SU-DHL-6 (cell line): ENCODE measurements around the gene NPNT.
"Not testable (repeated sequence)": the region's sequence is repeated elsewhere in the genome, so short reads cannot be mapped to it uniquely, and the experiment has no call there.

ENCODE experiments used
- H2AFZ ChIP-seq: fragments of 200-600 bp; sonication (generic); 2 replicates; pipeline ENCODE4 v1.6.1; 2014; ENCODE audit warnings: low read depth, mild to moderate bottlenecking, moderate library complexity, mixed read lengths, antibody characterized with exemption, low read length; ENCODE audit not compliant: severe bottlenecking
- H3F3A ChIP-seq: fragments of 200-600 bp; shearing (Covaris generic); 2 replicates; pipeline ENCODE4 v1.6.0; 2016; ENCODE audit warnings: antibody characterized with exemption, mild to moderate bottlenecking; ENCODE audit not compliant: insufficient read depth
- H3K27ac ChIP-seq: fragments of 200-600 bp; sonication (generic); 2 replicates; pipeline ENCODE4 v1.5.1; 2016; ENCODE audit warnings: low read depth, mild to moderate bottlenecking, low read length, moderate library complexity, mixed read lengths
- H3K27me3 ChIP-seq: fragments of 200-600 bp; sonication (generic), shearing (Covaris generic); 2 replicates; pipeline ENCODE4 v1.6.0; 2014; ENCODE audit warnings: mild to moderate bottlenecking, low read length
- H3K36me3 ChIP-seq: fragments of 200-600 bp; sonication (generic); 2 replicates; pipeline ENCODE4 v1.6.1; 2014; ENCODE audit warnings: mild to moderate bottlenecking, low read length, mixed read lengths
- H3K4me2 ChIP-seq: fragments of 300-600, 200-600 bp; shearing (Covaris generic), sonication (generic); 2 replicates; pipeline ENCODE4 v1.6.0; 2014; ENCODE audit warnings: low read length, low read depth, mild to moderate bottlenecking; ENCODE audit not compliant: poor library complexity, severe bottlenecking
- H3K4me3 ChIP-seq: fragments of 200-600 bp; sonication (generic); 2 replicates; pipeline ENCODE4 v1.5.1; 2014; ENCODE audit warnings: antibody characterized with exemption, low read length, mild to moderate bottlenecking, mixed read lengths; ENCODE audit not compliant: insufficient read depth, poor library complexity, severe bottlenecking
- H3K79me2 ChIP-seq: fragments of 200-600 bp; sonication (generic); 2 replicates; pipeline ENCODE4 v1.6.1; 2014; ENCODE audit warnings: mild to moderate bottlenecking, low read length, moderate library complexity; ENCODE audit not compliant: insufficient read depth
- H3K9ac ChIP-seq: fragments of 200-600 bp; sonication (generic); 2 replicates; pipeline ENCODE4 v1.7.0; 2014; ENCODE audit warnings: mild to moderate bottlenecking, low read length
- H3K9me2 ChIP-seq: fragments of 200-600 bp; sonication (generic); replicated peaks from 2 replicates; pipeline ENCODE4 v1.6.1; 2014; ENCODE audit warnings: low read length; ENCODE audit not compliant: insufficient read depth
- H3K9me3 ChIP-seq: fragments of 200-600 bp; sonication (generic); 2 replicates; pipeline ENCODE4 v1.6.1; 2014; ENCODE audit warnings: low read length, mixed read lengths; ENCODE audit not compliant: insufficient read depth
- H4K20me1 ChIP-seq: fragments of 200-600 bp; sonication (generic); 2 replicates; pipeline ENCODE4 v1.6.1; 2014; ENCODE audit warnings: low read depth, mild to moderate bottlenecking, antibody characterized with exemption, low read length, moderate library complexity, mixed read lengths
- CTCF ChIP-seq: fragments of 200-600 bp; sonication (generic); IDR thresholded peaks from one replicate; pipeline ENCODE4 v1.5.1; 2017; ENCODE audit warnings: antibody characterized with exemption, mild to moderate bottlenecking, low read length, moderate library complexity; ENCODE audit not compliant: insufficient read depth, poor library complexity, severe bottlenecking
- EZH2phosphoT487 ChIP-seq: fragments of 200-600 bp; sonication (generic), shearing (Covaris generic); conservative IDR thresholded peaks from 2 replicates; pipeline ENCODE4 v1.6.1; 2018; ENCODE audit warnings: mild to moderate bottlenecking, antibody characterized with exemption, low read length, moderate library complexity, mixed read lengths

NPNT gene

GRCh38 chr4:105894660-105895582 is at the start of gene NPNT:
Gene NPNT (plus strand): TSS chr4:105895471. CDS start chr4:105895653, 182 bp downstream.
- TF ChIP-seq EZH2phosphoT487 (no peak), CTCF (no peak)
- Histone ChIP-seq H3K27ac (no peak within 1 kb of the TSS), H4K20me1 (no peaks in the 10 kb centered on the region), H3K4me2 (no peak within 1 kb of the TSS), H3K9me2 (no peaks in the 10 kb centered on the region), H3K4me3 (no peak within 1 kb of the TSS), H3F3A (no peaks in the 10 kb centered on the region), H3K36me3 (no peaks in the 10 kb centered on the region), H3K79me2 (no peaks in the 10 kb centered on the region), H3K27me3 (no peaks in the 10 kb centered on the region), H2AFZ (no peak within 1 kb of the TSS), H3K9me3 (no peaks in the 10 kb centered on the region), H3K9ac (no peak within 1 kb of the TSS)

GRCh38 chr4:105845559-105845958 is 49.7 kb upstream of the NPNT start:
- Histone ChIP-seq H3F3A (no peaks in the 10 kb centered on the region), H3K27me3 (no peaks in the 10 kb centered on the region), H3K4me3 (no peak overlapping the region), H3K36me3 (no peaks in the 10 kb centered on the region), H3K9ac (no peak overlapping the region), H3K27ac (no peak overlapping the region), H3K4me2 (no peak overlapping the region), H2AFZ (no peak overlapping the region), H4K20me1 (no peaks in the 10 kb centered on the region), H3K9me3 (no peaks in the 10 kb centered on the region), H3K9me2 (no peaks in the 10 kb centered on the region), H3K79me2 (no peaks in the 10 kb centered on the region)
- TF ChIP-seq CTCF (no peak), EZH2phosphoT487 (no peak)

GRCh38 chr4:105848359-105848758 is 46.9 kb upstream of the NPNT start:
- not testable (repeated sequence) for H3K9me2 ChIP-seq, H3K27ac ChIP-seq, H4K20me1 ChIP-seq, H3K4me2 ChIP-seq, H3K9me3 ChIP-seq, H3F3A ChIP-seq, H3K36me3 ChIP-seq, H3K4me3 ChIP-seq, H3K9ac ChIP-seq, H3K79me2 ChIP-seq, H2AFZ ChIP-seq, H3K27me3 ChIP-seq

- Histone ChIP-seq H3K27ac (no peak overlapping the region), H4K20me1 (no peaks in the 10 kb centered on the region), H3K4me3 (no peak overlapping the region), H3K9me2 (no peaks in the 10 kb centered on the region), H3K79me2 (no peaks in the 10 kb centered on the region), H2AFZ (no peak overlapping the region), H3K9ac (no peak overlapping the region), H3K9me3 (no peaks in the 10 kb centered on the region), H3K36me3 (no peaks in the 10 kb centered on the region), H3K4me2 (no peak overlapping the region), H3K27me3 (no peaks in the 10 kb centered on the region), H3F3A (no peaks in the 10 kb centered on the region)
- TF ChIP-seq EZH2phosphoT487, result no peak
- no peak for TF ChIP-seq CTCF
These were observed 44.1 kb upstream of the NPNT start for GRCh38 chr4:105851196-105851595.

- H3K9me3 ChIP-seq, H3K27ac ChIP-seq, H3K79me2 ChIP-seq, H3K9me2 ChIP-seq, H3K4me3 ChIP-seq, H2AFZ ChIP-seq, H3F3A ChIP-seq, H4K20me1 ChIP-seq, H3K36me3 ChIP-seq, H3K27me3 ChIP-seq, H3K9ac ChIP-seq, H3K4me2 ChIP-seq: not testable (repeated sequence)
These were observed 43.0 kb upstream of the NPNT start for GRCh38 chr4:105852230-105852629.
